Measurements from ENCODE around the gene FCGR3A.
"Not testable (repeated sequence)": the region's sequence is repeated elsewhere in the genome, so short reads cannot be mapped to it uniquely, and the experiment has no call there.

GRCh38 chr1:161513448-161513780, 36.2 kb downstream of the FCGR3A start:
- not testable (repeated sequence) for TF ChIP-seq CTCF (IDR thresholded peaks at IDR 0.05); EZH2 (IDR thresholded peaks at IDR 0.05; ENCODE audit: borderline replicate concordance, insufficient read depth, low read depth, low read length, poor library complexity, severe bottlenecking)

All from B cell (primary cell).